KOPT-K1 (cell line): ENCODE results near the gene C10orf95.
A peak's percentile ranks its signal among the peaks of the same experiment; 100 is the strongest.

ENCODE experiments used
- H3K27ac ChIP-seq: fragments of 200-600 bp; sonication (generic); 2 replicates; pipeline ENCODE4 v1.5.1; 2016; ENCODE audit warnings: antibody characterized with exemption, mild to moderate bottlenecking, low read depth, low read length; ENCODE audit not compliant: poor library complexity, severe bottlenecking
- H3K36me3 ChIP-seq: fragments of 200-600 bp; sonication (generic); 2 replicates; pipeline ENCODE4 v1.5.1; 2017; ENCODE audit warnings: antibody characterized with exemption, mild to moderate bottlenecking, low read length, moderate library complexity; ENCODE audit not compliant: insufficient read depth
- H3K9me3 ChIP-seq: fragments of 200-600 bp; sonication (generic); 2 replicates; pipeline ENCODE4 v1.5.1; 2017; ENCODE audit warnings: antibody characterized with exemption, low read length, mild to moderate bottlenecking; ENCODE audit not compliant: insufficient read depth, poor library complexity, severe bottlenecking

The C10orf95 gene

GRCh38 chr10:102473445-102474331 is 22.3 kb upstream of the C10orf95 start:
- H3K36me3 ChIP-seq: peaks cover 24% of the 10 kb centered on the region
- no peaks in the 10 kb centered on the region for H3K9me3 ChIP-seq
- no peak overlapping the region for H3K27ac ChIP-seq

DNA sequence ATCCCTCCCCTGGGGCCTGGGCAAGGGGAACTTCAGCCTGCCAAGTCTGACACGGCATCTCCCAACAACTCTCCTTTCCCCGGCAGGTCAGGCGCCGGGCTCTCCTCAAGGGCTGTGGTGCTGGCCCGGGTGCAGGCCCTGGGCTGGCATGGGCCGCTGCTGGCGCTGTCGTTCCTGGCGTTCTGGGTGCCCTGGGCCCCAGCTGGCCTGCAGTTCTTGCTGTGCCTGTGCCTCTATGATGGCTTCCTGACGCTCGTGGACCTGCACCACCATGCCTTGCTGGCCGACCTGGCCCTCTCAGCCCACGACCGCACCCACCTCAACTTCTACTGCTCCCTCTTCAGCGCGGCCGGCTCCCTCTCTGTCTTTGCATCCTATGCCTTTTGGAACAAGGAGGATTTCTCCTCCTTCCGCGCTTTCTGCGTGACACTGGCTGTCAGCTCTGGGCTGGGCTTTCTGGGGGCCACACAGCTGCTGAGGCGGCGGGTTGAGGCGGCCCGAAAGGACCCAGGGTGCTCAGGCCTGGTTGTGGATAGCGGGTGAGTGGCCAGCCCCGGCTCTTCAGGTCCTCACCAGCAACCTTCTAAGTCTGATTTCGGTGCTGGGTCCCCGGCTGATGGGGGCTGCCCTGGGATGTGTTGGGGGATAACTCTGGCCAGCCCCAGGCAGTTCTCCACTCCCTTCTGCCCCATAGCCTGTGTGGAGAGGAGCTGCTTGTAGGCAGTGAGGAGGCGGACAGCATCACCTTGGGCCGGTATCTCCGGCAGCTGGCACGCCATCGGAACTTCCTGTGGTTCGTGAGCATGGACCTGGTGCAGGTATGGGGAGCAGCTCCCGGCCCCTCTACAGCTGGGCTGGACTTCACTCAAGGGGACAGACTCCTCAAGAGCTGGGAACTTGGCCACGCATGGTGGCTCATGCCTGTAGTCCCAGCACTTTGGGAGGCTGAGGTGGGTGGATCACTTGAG is 19.5 kb upstream of the C10orf95 start:
- Histone ChIP-seq H3K36me3 (peaks cover 6% of the 10 kb centered on the region; the same call in 1 of the 2 replicates), H3K27ac (no peak overlapping the region), H3K9me3 (no peaks in the 10 kb centered on the region)

DNA sequence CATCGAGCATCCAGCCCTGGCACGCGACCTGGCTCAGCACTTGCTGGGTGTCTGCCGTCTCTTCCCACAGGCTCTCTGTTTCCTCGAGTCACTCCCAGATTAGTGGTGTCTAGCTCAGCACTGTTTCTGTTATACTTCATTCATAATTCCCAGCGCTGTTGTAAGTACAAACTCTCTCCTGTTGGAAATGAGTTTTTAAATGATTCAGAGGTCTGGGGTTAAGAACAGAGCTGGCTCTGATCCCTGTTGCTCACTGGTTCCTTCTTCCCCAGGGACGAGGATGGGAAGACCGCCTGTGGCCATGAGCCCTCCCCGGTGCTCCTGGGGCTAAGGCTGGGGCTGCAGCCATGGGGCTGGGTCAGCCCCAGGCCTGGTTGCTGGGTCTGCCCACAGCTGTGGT is 17.3 kb upstream of the C10orf95 start:
- Histone ChIP-seq H3K36me3 (peaks cover 6% of the 10 kb centered on the region; the same call in 1 of the 2 replicates), H3K9me3 (no peaks in the 10 kb centered on the region), H3K27ac (no peak overlapping the region)

DNA sequence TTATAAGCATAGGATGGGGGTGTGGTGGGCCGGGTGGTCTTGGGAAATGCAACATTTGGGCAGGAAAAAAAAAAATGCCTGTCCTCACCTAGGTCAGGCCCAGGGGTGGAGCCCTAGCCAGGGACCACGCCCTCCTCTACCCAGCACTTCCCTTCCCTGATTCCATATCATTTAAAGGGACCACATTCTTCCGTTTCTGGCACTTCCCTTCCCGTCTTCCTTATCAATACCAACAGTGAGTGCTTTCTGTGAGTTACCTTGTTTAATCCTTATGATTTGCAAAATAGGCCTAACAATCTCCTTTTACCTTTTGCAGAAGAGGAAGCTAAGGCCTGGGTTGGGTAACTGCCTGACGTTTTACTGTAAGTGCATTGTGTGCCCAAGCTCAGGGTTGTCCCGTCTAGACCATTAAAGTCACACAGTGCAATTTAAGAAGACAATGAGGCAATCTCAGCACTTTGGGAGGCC is 16.7 kb upstream of the C10orf95 start:
- Histone ChIP-seq H3K27ac (no peak overlapping the region), H3K9me3 (no peaks in the 10 kb centered on the region)

GRCh38 chr10:102467318-102467717 is 16.0 kb upstream of the C10orf95 start:
- Histone ChIP-seq H3K9me3 (no peaks in the 10 kb centered on the region), H3K36me3 (peaks cover 6% of the 10 kb centered on the region; the same call in 1 of the 2 replicates), H3K27ac (no peak overlapping the region)

More for the DNA sequence above, 16.7 kb upstream of the C10orf95 start:
- peaks cover 6% of the 10 kb centered on the region; the same call in 1 of the 2 replicates for H3K36me3 ChIP-seq

GRCh38 chr10:102465466-102465865 is 14.1 kb upstream of the C10orf95 start:
- H3K36me3 ChIP-seq: peaks cover 6% of the 10 kb centered on the region; the same call in 1 of the 2 replicates
- H3K9me3 ChIP-seq: no peaks in the 10 kb centered on the region

DNA sequence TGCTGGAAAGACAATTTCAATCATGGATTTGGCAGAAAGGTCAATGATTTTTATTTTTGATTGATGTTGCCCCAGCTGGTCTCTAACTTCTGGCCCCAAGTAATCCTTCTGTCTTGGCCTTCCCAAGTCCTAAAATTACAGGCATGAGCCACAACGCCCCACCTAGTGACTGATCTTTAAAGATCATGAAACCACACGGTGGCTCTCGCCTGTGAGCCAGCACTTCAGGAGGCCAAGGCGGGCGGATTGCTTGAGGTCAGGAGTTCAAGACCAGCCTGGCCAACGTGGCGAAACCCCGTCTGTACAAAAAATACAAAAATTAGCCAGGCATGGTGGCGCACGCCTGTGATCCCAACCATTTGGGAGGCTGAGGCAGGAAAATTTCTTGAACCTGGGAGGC is 12.6 kb upstream of the C10orf95 start:
- H3K27ac ChIP-seq: no peak overlapping the region
- no peaks in the 10 kb centered on the region for H3K9me3 ChIP-seq
- 0 out of 2 replicates have a peak, but pooled peaks cover 5% of the 10 kb centered on the region for H3K36me3 ChIP-seq

More at GRCh38 chr10:102465466-102465865, 14.1 kb upstream of the C10orf95 start:
- H3K27ac ChIP-seq: no peak overlapping the region

DNA sequence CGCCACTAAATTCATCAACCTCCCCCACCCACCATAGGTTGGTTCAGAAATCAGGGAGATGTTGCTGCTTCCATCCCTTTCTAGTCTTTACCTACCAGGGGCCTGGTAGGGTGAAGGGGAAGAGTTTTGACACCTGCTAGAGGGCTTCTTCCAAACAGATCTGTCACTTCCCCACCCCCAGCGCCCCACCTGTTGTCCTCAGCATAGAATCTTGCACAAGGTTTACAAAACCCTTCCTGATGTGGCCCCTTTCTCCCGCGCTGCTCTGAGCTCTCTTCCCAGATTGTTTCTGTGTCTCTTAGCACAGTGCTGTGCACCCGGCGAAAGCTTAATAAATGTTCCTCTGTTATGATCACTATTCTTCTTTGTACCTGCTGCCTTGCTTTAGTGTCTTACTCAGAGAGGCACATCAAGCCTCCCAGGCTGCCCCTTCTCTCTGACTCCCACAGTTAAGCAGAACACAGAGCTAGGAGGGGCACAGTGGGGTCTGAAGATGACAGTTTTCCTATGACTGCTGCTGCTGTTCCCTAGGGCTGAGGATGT is 11.2 kb upstream of the C10orf95 start:
- H3K36me3 ChIP-seq: no peaks in the 10 kb centered on the region
- no peaks in the 10 kb centered on the region for H3K9me3 ChIP-seq
- no peak overlapping the region for H3K27ac ChIP-seq

GRCh38 chr10:102461187-102462054 is 10.1 kb upstream of the C10orf95 start:
- Histone ChIP-seq H3K9me3 (no peaks in the 10 kb centered on the region), H3K36me3 (peaks cover 4% of the 10 kb centered on the region; the same call in 1 of the 2 replicates), H3K27ac (peak overlapping the region; percentile 57)

- no peaks in the 10 kb centered on the region for H3K9me3 ChIP-seq
- peaks cover 10% of the 10 kb centered on the region for H3K36me3 ChIP-seq
- H3K27ac ChIP-seq: peak overlapping the region; percentile 57
Observed at GRCh38 chr10:102460836-102461186, 9.5 kb upstream of the C10orf95 start.

GRCh38 chr10:102458656-102459055 is 7.3 kb upstream of the C10orf95 start:
- H3K36me3 ChIP-seq: peaks cover 28% of the 10 kb centered on the region
- no peak overlapping the region for H3K27ac ChIP-seq
- H3K9me3 ChIP-seq: no peaks in the 10 kb centered on the region

- Histone ChIP-seq H3K9me3 (no peaks in the 10 kb centered on the region), H3K27ac (no peak overlapping the region), H3K36me3 (peaks cover 37% of the 10 kb centered on the region)
Observed at GRCh38 chr10:102457591-102458150, 6.3 kb upstream of the C10orf95 start.

GRCh38 chr10:102455893-102456471 is 4.6 kb upstream of the C10orf95 start:
- H3K27ac ChIP-seq: no peak overlapping the region
- peaks cover 51% of the 10 kb centered on the region for H3K36me3 ChIP-seq
- no peaks in the 10 kb centered on the region for H3K9me3 ChIP-seq
